GM18870 (cell line): ENCODE data around the gene S1PR1.

ENCODE experiments used
- ATAC-seq: cut with Tn5 transposase; IDR thresholded peaks from one replicate; pipeline ENCODE4 v1.9.1; 2021; ENCODE audit warnings: moderate library complexity; ENCODE audit not compliant: unreplicated experiment

The S1PR1 gene

GRCh38 chr1:101245246-101245927 lies 8.6 kb downstream of the S1PR1 start:
- no peak for ATAC-seq

GRCh38 chr1:101247404-101248287 lies 10.8 kb downstream of the S1PR1 start:
- ATAC-seq = peak; percentile 96

- ATAC-seq = no peak
Observed at GRCh38 chr1:101250222-101250621, 13.4 kb downstream of the S1PR1 start.

- ATAC-seq = no peak
Observed at GRCh38 chr1:101250656-101251272, 13.9 kb downstream of the S1PR1 start.

GRCh38 chr1:101251504-101251903 lies 14.7 kb downstream of the S1PR1 start:
- no peak for ATAC-seq

GRCh38 chr1:101253976-101254674 lies 17.3 kb downstream of the S1PR1 start:
- no peak for ATAC-seq

- peak; percentile 82 for ATAC-seq
Observed at GRCh38 chr1:101257500-101258325, 20.9 kb downstream of the S1PR1 start.

- ATAC-seq = no peak
Observed at GRCh38 chr1:101259744-101260148, 22.9 kb downstream of the S1PR1 start.

GRCh38 chr1:101260556-101261350 lies 23.9 kb downstream of the S1PR1 start:
- no peak for ATAC-seq

GRCh38 chr1:101261623-101262022 lies 24.8 kb downstream of the S1PR1 start:
- no peak for ATAC-seq

- ATAC-seq = no peak
Observed at GRCh38 chr1:101262060-101262459, 25.2 kb downstream of the S1PR1 start.

- ATAC-seq = no peak
Observed at GRCh38 chr1:101262630-101263348, 26.0 kb downstream of the S1PR1 start.

- ATAC-seq = no peak
Observed at GRCh38 chr1:101264697-101265096, 27.9 kb downstream of the S1PR1 start.

- ATAC-seq = no peak
Observed at GRCh38 chr1:101265684-101266083, 28.9 kb downstream of the S1PR1 start.

GRCh38 chr1:101267082-101267481 lies 30.3 kb downstream of the S1PR1 start:
- ATAC-seq = no peak

GRCh38 chr1:101268893-101269292 lies 32.1 kb downstream of the S1PR1 start:
- no peak for ATAC-seq

GRCh38 chr1:101275672-101276071 lies 38.9 kb downstream of the S1PR1 start:
- no peak for ATAC-seq

GRCh38 chr1:101276818-101277217 lies 40.0 kb downstream of the S1PR1 start:
- ATAC-seq = no peak

GRCh38 chr1:101278238-101278637 lies 41.4 kb downstream of the S1PR1 start:
- no peak for ATAC-seq
